ENCODE data around the gene F12.

DNA sequence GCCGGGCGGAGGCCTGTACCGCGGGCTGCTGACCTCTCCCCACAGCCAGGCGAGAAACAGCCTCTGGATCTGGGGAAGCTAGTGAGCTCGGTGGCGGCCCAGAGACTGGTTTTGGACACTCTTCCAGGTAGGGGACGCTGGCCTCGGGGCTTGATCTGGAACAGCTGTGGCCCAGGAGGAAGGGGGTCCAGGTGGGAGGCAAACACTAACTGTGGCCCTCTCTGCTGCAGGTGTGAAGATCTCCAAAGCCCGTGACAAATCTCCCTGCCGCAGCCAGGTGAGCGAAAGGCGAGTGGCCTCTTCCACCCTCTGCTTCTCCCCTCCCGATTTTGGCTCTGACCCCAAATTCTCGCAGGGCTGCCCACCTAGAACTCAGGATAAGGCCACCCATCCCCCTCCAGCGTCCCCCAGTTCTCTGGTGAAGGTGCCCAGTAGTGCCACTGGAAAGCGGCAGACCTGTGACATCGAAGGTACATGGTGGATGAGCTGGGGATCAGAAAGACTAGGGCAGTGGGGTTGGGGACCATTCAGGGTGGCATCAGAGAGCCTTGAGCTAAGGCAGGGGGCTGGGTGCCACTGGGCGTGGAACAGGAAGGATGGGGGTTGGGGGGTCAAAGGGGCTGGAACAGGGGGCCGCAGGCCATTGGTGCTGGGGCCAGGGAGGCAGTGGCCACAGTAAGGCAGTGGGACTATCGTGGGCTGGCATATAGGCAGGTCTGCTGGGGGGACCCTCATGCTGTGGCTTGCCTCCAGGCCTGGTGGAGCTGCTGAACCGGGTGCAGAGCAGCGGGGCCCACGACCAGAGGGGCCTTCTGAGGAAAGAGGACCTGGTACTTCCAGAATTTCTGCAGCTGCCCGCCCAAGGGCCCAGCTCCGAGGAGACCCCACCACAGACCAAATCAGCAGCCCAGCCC is 38.0 kb downstream of the F12 start:
- TF ChIP-seq, protein P1, sequence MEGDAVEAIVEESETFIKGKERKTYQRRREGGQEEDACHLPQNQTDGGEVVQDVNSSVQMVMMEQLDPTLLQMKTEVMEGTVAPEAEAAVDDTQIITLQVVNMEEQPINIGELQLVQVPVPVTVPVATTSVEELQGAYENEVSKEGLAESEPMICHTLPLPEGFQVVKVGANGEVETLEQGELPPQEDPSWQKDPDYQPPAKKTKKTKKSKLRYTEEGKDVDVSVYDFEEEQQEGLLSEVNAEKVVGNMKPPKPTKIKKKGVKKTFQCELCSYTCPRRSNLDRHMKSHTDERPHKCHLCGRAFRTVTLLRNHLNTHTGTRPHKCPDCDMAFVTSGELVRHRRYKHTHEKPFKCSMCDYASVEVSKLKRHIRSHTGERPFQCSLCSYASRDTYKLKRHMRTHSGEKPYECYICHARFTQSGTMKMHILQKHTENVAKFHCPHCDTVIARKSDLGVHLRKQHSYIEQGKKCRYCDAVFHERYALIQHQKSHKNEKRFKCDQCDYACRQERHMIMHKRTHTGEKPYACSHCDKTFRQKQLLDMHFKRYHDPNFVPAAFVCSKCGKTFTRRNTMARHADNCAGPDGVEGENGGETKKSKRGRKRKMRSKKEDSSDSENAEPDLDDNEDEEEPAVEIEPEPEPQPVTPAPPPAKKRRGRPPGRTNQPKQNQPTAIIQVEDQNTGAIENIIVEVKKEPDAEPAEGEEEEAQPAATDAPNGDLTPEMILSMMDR (conservative IDR thresholded peaks at IDR 0.05; ENCODE audit: low read depth, low read length), result no peak
- no peak for TF ChIP-seq EZH2 (IDR thresholded peaks at IDR 0.05; ENCODE audit: borderline replicate concordance, low read depth, low read length, poor library complexity, severe bottlenecking)

Measured in A673 (cell line).